B cell (primary cell): ENCODE results near the gene COASY. TPM values are rescaled to one million over a fixed set of nuclear protein-coding genes. Genes with fewer than 3 reads are reported as not detected.

Experiments
- ATAC-seq: fragments of 200-7000 bp; cut with Tn5 transposase; one replicate; pipeline ENCODE4 v1.10.0; 2021; ENCODE audit warnings: low read depth, mild to moderate bottlenecking, moderate number of reproducible peaks, moderate library complexity
- CTCF ChIA-PET: fragments of 350-600 bp; sonication (Branson Sonifier 250); formaldehyde crosslinking; loops from one replicate; lab custom pipeline; 2021; ENCODE audit warnings: antibody characterized with exemption, inconsistent platforms; lab: Charles Lee
- POLR2A ChIA-PET: fragments of 350-600 bp; sonication (Branson Sonifier 250); formaldehyde crosslinking; loops from one replicate; lab custom pipeline; 2021; ENCODE audit warnings: antibody characterized with exemption; lab: Charles Lee
- DNase-seq: peaks from one replicate; pipeline ENCODE4 v3.0.0; 2013
- H2AFZ ChIP-seq: 2 replicates; pipeline ENCODE4 v1.6.1; 2012; ENCODE audit warnings: mild to moderate bottlenecking, low read depth, low read length; ENCODE audit not compliant: insufficient read depth, poor library complexity, severe bottlenecking
- H3K27ac ChIP-seq, 2 donors: 1 replicate in 1 of 2; 2 replicates in 1 of 2; pipeline ENCODE4 v1.5.1; 2012 to 2013; ENCODE audit warnings: low read length in 2 of 2, mild to moderate bottlenecking in 2 of 2, moderate library complexity in 1 of 2
- H3K27me3 ChIP-seq, 4 experiments: fragments of 200-600 bp in 1 of 4; sonication (generic) in 1 of 4; replicated peaks in 1 of 4; 1 replicate in 2 of 4; 2 replicates in 2 of 4; pipeline versions ENCODE4 v1.6.1 to v1.7.0; 2013 to 2016; ENCODE audit warnings: low read length in 3 of 4, mild to moderate bottlenecking in 2 of 4, mixed read lengths in 1 of 4, moderate library complexity in 1 of 4; ENCODE audit not compliant: insufficient read depth in 4 of 4, control insufficient read depth in 3 of 4; ENCODE audit errors: control extremely low read depth in 1 of 4
- H3K36me3 ChIP-seq, 2 experiments: replicated peaks in 1 of 2; 1 replicate in 1 of 2; 2 replicates in 1 of 2; pipeline versions ENCODE4 v1.6.1 to v1.7.1; 2013; ENCODE audit warnings: low read length in 1 of 2; ENCODE audit not compliant: insufficient read depth in 2 of 2, control insufficient read depth in 1 of 2; ENCODE audit errors: control extremely low read depth in 1 of 2, extremely low read depth in 1 of 2
- H3K4me1 ChIP-seq, 2 donors: fragments of 200-600 bp in 1 of 2; sonication (generic) in 1 of 2; 1 replicate in 1 of 2; 2 replicates in 1 of 2; pipeline versions ENCODE4 v1.5.1 to v1.6.1; 2013 to 2017; ENCODE audit warnings: low read length in 2 of 2; ENCODE audit not compliant: control insufficient read depth in 2 of 2, insufficient read depth in 2 of 2
- H3K4me2 ChIP-seq: replicated peaks from 2 replicates; pipeline ENCODE3; 2012; ENCODE audit warnings: mild to moderate bottlenecking, low read depth, low read length; ENCODE audit not compliant: poor library complexity, severe bottlenecking
- H3K4me3 ChIP-seq, 5 experiments: fragments of 200-600 bp in 1 of 5; sonication (generic) in 1 of 5; 1 replicate in 3 of 5; 2 replicates in 2 of 5; pipeline versions ENCODE4 v1.5.1 to v1.7.0; 2011 to 2016; ENCODE audit warnings: low read length in 4 of 5, mild to moderate bottlenecking in 4 of 5, low read depth in 2 of 5, control low read depth in 1 of 5, moderate library complexity in 1 of 5; ENCODE audit not compliant: insufficient read depth in 1 of 5; ENCODE audit errors: control extremely low read depth in 1 of 5, extremely low read depth in 1 of 5
- H3K79me2 ChIP-seq: fragments of 200-600 bp; sonication (generic); one replicate; pipeline ENCODE4 v1.6.0; 2016; ENCODE audit warnings: low read length; ENCODE audit not compliant: control insufficient read depth, insufficient read depth
- H3K9ac ChIP-seq: fragments of 200-600 bp; sonication (generic); 2 replicates; pipeline ENCODE4 v1.6.1; 2017; ENCODE audit warnings: mild to moderate bottlenecking, low read length, moderate library complexity
- H3K9me3 ChIP-seq, 3 donors: one replicate each; pipeline versions ENCODE4 v1.6.1 to v1.7.1; 2013; ENCODE audit warnings: low read length in 2 of 3; ENCODE audit not compliant: control insufficient read depth in 2 of 3, insufficient read depth in 1 of 3; ENCODE audit errors: control extremely low read depth in 1 of 3
- H4K20me1 ChIP-seq: 2 replicates; pipeline ENCODE4 v1.6.0; 2012; ENCODE audit warnings: mild to moderate bottlenecking, low read length; ENCODE audit not compliant: insufficient read depth, control insufficient read depth, poor library complexity, severe bottlenecking
- H3K27ac Mint-ChIP-seq: one replicate; pipeline ENCODE4 v1.8.0; 2021; ENCODE audit warnings: mixed read lengths
- H3K27me3 Mint-ChIP-seq: one replicate; pipeline ENCODE4 v1.8.0; 2021; ENCODE audit warnings: mixed read lengths
- H3K4me1 Mint-ChIP-seq: one replicate; pipeline ENCODE4 v1.8.0; 2021; ENCODE audit warnings: mixed read lengths
- H3K4me3 Mint-ChIP-seq: one replicate; pipeline ENCODE4 v1.8.0; 2021; ENCODE audit warnings: mixed read lengths
- H3K9me3 Mint-ChIP-seq: one replicate; pipeline ENCODE4 v1.8.0; 2022; ENCODE audit warnings: mixed read lengths; ENCODE audit not compliant: insufficient read depth
- EZH2 ChIP-seq: IDR thresholded peaks from 2 replicates; pipeline ENCODE4 v1.6.1; 2012; ENCODE audit warnings: borderline replicate concordance, low read depth, mild to moderate bottlenecking, moderate library complexity, low read length; ENCODE audit not compliant: insufficient read depth, poor library complexity, severe bottlenecking
- WGBS: methylation state at CpG from one replicate; pipeline ENCODE4 v1.1.5; 2013; ENCODE audit warnings: missing lambda C conversion rate; ENCODE audit not compliant: insufficient coverage; 5-methylcytosine and 5-hydroxymethylcytosine counted together
- intact Hi-C: fragments of 100-400 bp; cut with micrococcal nuclease; formaldehyde crosslinking; loops from one replicate; pipeline ENCODE4 v1.10.0; 2022
- polyA plus RNA-seq: library from polyadenylated mRNA; depleted of rRNA; stranded (reverse); fragments of >200 nt; gene quantifications from 2 replicates; pipeline ENCODE4 v1.2.3, GENCODE V29; 2012
- total RNA-seq, 2 donors: library from RNA; stranded (reverse); fragments of 120-200 nt in 1 of 2; gene quantifications; 1 replicate in 1 of 2; 2 replicates in 1 of 2; pipeline versions ENCODE4 v1.2.3 to v1.2.4, GENCODE V29; 2013 to 2022
- TF ChIP-seq, protein P1 (sequence below): fragments of 200-600 bp; IDR thresholded peaks from one replicate; pipeline ENCODE4 v1.8.0; 2022; ENCODE audit warnings: antibody characterized with exemption, mild to moderate bottlenecking

Gene COASY
- total and polyA plus RNA-seq, 2 donors (not counting 1 experiment from before 2014, with no cell fraction given): 76.6 to 82.3 TPM

GRCh38 chr17:42566215-42566882, 4.4 kb downstream of the COASY start:
- WGBS: 57% methylated on average over 27 of the region's 28 CpGs
- H4K20me1 ChIP-seq: peaks cover 25% of the 10 kb centered on the region
- ChIA-PET POLR2A (interaction anchor here (1.5 to 2.4 kb wide), 3 partner anchors 11 to 18 kb away, joined by 6 to 19 read pairs (median 18); partner anchors contain the start of gene PSMC3IP), CTCF (interaction anchor here (1.4 to 6.4 kb wide), 4 partner anchors 11 to 36 kb away, joined by 4 to 51 read pairs (median 12); partner anchors contain the start of gene PSMC3IP)
- no peaks in the 10 kb centered on the region for H3K9me3 Mint-ChIP-seq
- peak overlapping the region; percentile 99 for H3K4me3 Mint-ChIP-seq
- TF ChIP-seq, protein P1, sequence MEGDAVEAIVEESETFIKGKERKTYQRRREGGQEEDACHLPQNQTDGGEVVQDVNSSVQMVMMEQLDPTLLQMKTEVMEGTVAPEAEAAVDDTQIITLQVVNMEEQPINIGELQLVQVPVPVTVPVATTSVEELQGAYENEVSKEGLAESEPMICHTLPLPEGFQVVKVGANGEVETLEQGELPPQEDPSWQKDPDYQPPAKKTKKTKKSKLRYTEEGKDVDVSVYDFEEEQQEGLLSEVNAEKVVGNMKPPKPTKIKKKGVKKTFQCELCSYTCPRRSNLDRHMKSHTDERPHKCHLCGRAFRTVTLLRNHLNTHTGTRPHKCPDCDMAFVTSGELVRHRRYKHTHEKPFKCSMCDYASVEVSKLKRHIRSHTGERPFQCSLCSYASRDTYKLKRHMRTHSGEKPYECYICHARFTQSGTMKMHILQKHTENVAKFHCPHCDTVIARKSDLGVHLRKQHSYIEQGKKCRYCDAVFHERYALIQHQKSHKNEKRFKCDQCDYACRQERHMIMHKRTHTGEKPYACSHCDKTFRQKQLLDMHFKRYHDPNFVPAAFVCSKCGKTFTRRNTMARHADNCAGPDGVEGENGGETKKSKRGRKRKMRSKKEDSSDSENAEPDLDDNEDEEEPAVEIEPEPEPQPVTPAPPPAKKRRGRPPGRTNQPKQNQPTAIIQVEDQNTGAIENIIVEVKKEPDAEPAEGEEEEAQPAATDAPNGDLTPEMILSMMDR: no peak
- TF ChIP-seq EZH2: no peak
- H3K4me2 ChIP-seq: peak overlapping the region; percentile 93
- H3K27ac Mint-ChIP-seq: peak overlapping the region; percentile 98
- peaks cover 41% of the 10 kb centered on the region for H3K4me1 Mint-ChIP-seq
- no peaks in the 10 kb centered on the region for H3K27me3 Mint-ChIP-seq
- peaks cover 0 to 47% of the 10 kb centered on the region in 2 experiments for H3K36me3 ChIP-seq
- peaks cover 30 to 47% of the 10 kb centered on the region in 2 donors for H3K4me1 ChIP-seq
- H3K27ac ChIP-seq: peak overlapping the region; percentile 59 to 78
- no peak for DNase-seq
- H3K4me3 ChIP-seq: peak overlapping the region in 4 of 5 experiments; percentile 66 to 88 (median 73)
- no peak for ATAC-seq
- intact Hi-C loops: loop anchor here (5.0 kb wide), 1 partner anchor 111 kb away; the partner anchor contains the start of gene PLEKHH3
- H3K9ac ChIP-seq: peak overlapping the region; percentile 77
- H2AFZ ChIP-seq: peak overlapping the region; percentile 83
- H3K79me2 ChIP-seq: peaks cover 63% of the 10 kb centered on the region
- H3K27me3 ChIP-seq: no peaks in the 10 kb centered on the region
- H3K9me3 ChIP-seq: no peaks in the 10 kb centered on the region
